Kidney glomerular epithelial cell (primary cell): ENCODE results near the gene NKX3-2.

Source experiments
- DNase-seq: peaks from one replicate; lab custom pipeline; 2025; lab: John Stamatoyannopoulos, UW

The NKX3-2 gene

GRCh38 chr4:13530823-13531624 is 13.3 kb downstream of the NKX3-2 start:
- DNase-seq: no peak

- DNase-seq: no peak
Observed at GRCh38 chr4:13529128-13529919, 15.0 kb downstream of the NKX3-2 start.

GRCh38 chr4:13528821-13529127 is 15.5 kb downstream of the NKX3-2 start:
- no peak for DNase-seq

- no peak for DNase-seq
Observed at GRCh38 chr4:13527981-13528820, 16.1 kb downstream of the NKX3-2 start.

- no peak for DNase-seq
Observed at GRCh38 chr4:13527192-13527980, 16.9 kb downstream of the NKX3-2 start.

GRCh38 chr4:13526658-13527057 is 17.6 kb downstream of the NKX3-2 start:
- DNase-seq: no peak

- no peak for DNase-seq
Observed at GRCh38 chr4:13525606-13526281, 18.6 kb downstream of the NKX3-2 start.

GRCh38 chr4:13524504-13525243 is 19.6 kb downstream of the NKX3-2 start:
- DNase-seq: no peak

GRCh38 chr4:13523591-13524503 is 20.5 kb downstream of the NKX3-2 start:
- no peak for DNase-seq

GRCh38 chr4:13523105-13523477 is 21.2 kb downstream of the NKX3-2 start:
- DNase-seq: no peak

- no peak for DNase-seq
Observed at GRCh38 chr4:13522282-13523104, 21.8 kb downstream of the NKX3-2 start.

GRCh38 chr4:13521047-13521446 is 23.3 kb downstream of the NKX3-2 start:
- no peak for DNase-seq

- DNase-seq: no peak
Observed at GRCh38 chr4:13516315-13516860, 27.9 kb downstream of the NKX3-2 start.

- DNase-seq: no peak
Observed at GRCh38 chr4:13515268-13515667, 29.0 kb downstream of the NKX3-2 start.

- DNase-seq: no peak
Observed at GRCh38 chr4:13514722-13515121, 29.6 kb downstream of the NKX3-2 start.

GRCh38 chr4:13511101-13511500 is 33.2 kb downstream of the NKX3-2 start:
- DNase-seq: no peak

GRCh38 chr4:13509442-13509841 is 34.9 kb downstream of the NKX3-2 start:
- no peak for DNase-seq

- no peak for DNase-seq
Observed at GRCh38 chr4:13504374-13504773, 39.9 kb downstream of the NKX3-2 start.
